Gastroesophageal sphincter (tissue), 4 donors: ENCODE data around the gene OR6X1. TPM values are rescaled to one million over a fixed set of nuclear protein-coding genes. Genes with fewer than 3 reads are reported as not detected.

Experiments
- ATAC-seq: fragments of 150-250 bp; one replicate; pipeline ENCODE4 v1.9.1; 2016; ENCODE audit warnings: mild to moderate bottlenecking, moderate library complexity
- H3K27ac ChIP-seq, 4 donors: fragments of 200-600 bp; sonication (generic) in 3 of 4; 1 replicate in 3 of 4; 2 replicates in 1 of 4; pipeline ENCODE4 v1.5.1; 2016 to 2019
- H3K27me3 ChIP-seq: fragments of 200-600 bp; sonication (generic); one replicate; pipeline ENCODE4 v1.5.1; 2019
- H3K36me3 ChIP-seq, 2 donors: fragments of 200-600 bp; sonication (generic); one replicate each; pipeline ENCODE4 v1.5.1; 2019; ENCODE audit warnings: control low read depth in 1 of 2
- H3K4me1 ChIP-seq, 3 donors: fragments of 200-600 bp; sonication (generic); 1 replicate in 2 of 3; 2 replicates in 1 of 3; pipeline ENCODE4 v1.5.1; 2016 to 2019; ENCODE audit warnings: control low read depth in 2 of 3
- H3K4me3 ChIP-seq, 2 donors: fragments of 200-600 bp; sonication (generic); one replicate each; pipeline ENCODE4 v1.5.1; 2019; ENCODE audit warnings: mild to moderate bottlenecking in 1 of 2, moderate library complexity in 1 of 2
- H3K9me3 ChIP-seq, 3 donors: fragments of 200-600 bp; sonication (generic); one replicate each; pipeline ENCODE4 v1.5.1; 2017 to 2019; ENCODE audit warnings: control low read depth in 2 of 3
- CTCF ChIP-seq, 4 experiments: fragments of 200-600 bp in 2 of 4; fragments of 450-650 bp in 2 of 4; sonication (generic) in 1 of 4; IDR thresholded peaks; one replicate each; pipeline ENCODE4 v1.5.1; 2017 to 2019; ENCODE audit warnings: antibody characterized with exemption in 4 of 4, mild to moderate bottlenecking in 2 of 4, moderate library complexity in 2 of 4
- EP300 ChIP-seq: sonication (generic); formaldehyde crosslinking; IDR thresholded peaks from one replicate; pipeline ENCODE4 v1.6.1; 2017; ENCODE audit warnings: antibody characterized with exemption, mild to moderate bottlenecking
- POLR2A ChIP-seq, 2 donors: fragments of 450-650 bp; IDR thresholded peaks; one replicate each; pipeline ENCODE4 v1.6.1; 2017; ENCODE audit warnings: antibody characterized with exemption in 2 of 2, mild to moderate bottlenecking in 2 of 2, moderate library complexity in 1 of 2
- POLR2AphosphoS5 ChIP-seq: sonication (generic); formaldehyde crosslinking; IDR thresholded peaks from one replicate; pipeline ENCODE4 v1.6.1; 2017; ENCODE audit warnings: antibody characterized with exemption
- WGBS, 2 donors: methylation state at CpG; one replicate each; pipeline ENCODE4 v1.1.5; 2018; ENCODE audit warnings: low coverage in 1 of 2; 5-methylcytosine and 5-hydroxymethylcytosine counted together
- small RNA-seq, 4 donors: library from RNA; depleted of rRNA; stranded (forward); fragments of <200 nt; gene quantifications; one replicate each; pipeline ENCODE3, GENCODE V24; 2016
- total RNA-seq, 4 donors: library from RNA; depleted of rRNA; stranded (reverse); fragments of >200 nt; gene quantifications; one replicate each; pipeline ENCODE4 v1.1.0, GENCODE V29; 2016

OR6X1 gene
- total RNA-seq, 4 donors from 2014 or later: not detected

DNA sequence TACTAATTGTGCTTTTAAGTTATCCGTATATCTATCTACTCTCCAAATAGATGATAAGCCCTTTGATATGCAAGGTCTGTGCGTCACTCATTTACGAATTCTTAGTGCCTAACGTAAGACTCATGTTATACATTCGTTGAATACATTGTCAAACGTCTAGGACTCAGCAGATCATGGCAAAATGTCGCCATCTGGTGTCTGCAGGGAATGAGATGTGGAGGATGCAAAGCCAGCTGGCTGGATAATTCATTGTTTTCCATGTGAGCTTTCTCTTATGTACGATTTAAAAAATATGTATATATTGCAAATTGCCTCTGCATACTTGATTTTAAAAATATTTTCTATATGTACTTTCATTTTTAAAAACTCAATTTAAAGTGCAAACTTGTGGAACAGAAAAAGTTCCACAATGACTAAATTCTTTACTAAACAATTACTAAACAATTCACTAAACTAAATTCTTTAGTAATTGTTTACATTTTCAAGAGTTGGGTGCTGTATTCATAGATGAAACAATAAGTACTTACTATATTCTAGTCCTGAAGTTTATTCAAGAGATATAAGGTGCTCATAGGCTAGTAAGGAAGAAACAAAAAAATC is 46.6 kb downstream of the OR6X1 start:
- 2 to 3% methylated on average over 8 of the region's 8 CpGs for WGBS, 2 donors
- TF ChIP-seq POLR2A (IDR thresholded peaks at IDR 0.05) (no peak), POLR2AphosphoS5 (no peak), CTCF (IDR thresholded peaks at IDR 0.05) (peak; percentile 17 to 59 (median 37))
- Histone ChIP-seq H3K36me3 (no peaks in the 10 kb centered on the region), H3K4me1 (no peaks in the 10 kb centered on the region), H3K4me3 (no peak overlapping the region), H3K27me3 (peaks cover 26% of the 10 kb centered on the region), H3K9me3 (no peaks in the 10 kb centered on the region), H3K27ac (no peak overlapping the region)
- no peak for ATAC-seq

- 88 to 98% methylated on average over 3 of the region's 3 CpGs for WGBS, 2 donors
Observed at GRCh38 chr11:123707206-123707605, 47.1 kb downstream of the OR6X1 start.

GRCh38 chr11:123704341-123704740 is 50.0 kb downstream of the OR6X1 start:
- ATAC-seq: no peak
- 81 to 97% methylated on average over 3 of the region's 3 CpGs for WGBS, 2 donors
- Histone ChIP-seq H3K9me3 (no peaks in the 10 kb centered on the region), H3K27ac (no peak overlapping the region), H3K36me3 (no peaks in the 10 kb centered on the region), H3K4me3 (no peak overlapping the region), H3K4me1 (no peaks in the 10 kb centered on the region), H3K27me3 (peaks cover 19% of the 10 kb centered on the region)
- TF ChIP-seq CTCF (IDR thresholded peaks at IDR 0.05) (no peak), POLR2AphosphoS5 (no peak), POLR2A (IDR thresholded peaks at IDR 0.05) (no peak), EP300 (no peak)

More at GRCh38 chr11:123707206-123707605, 47.1 kb downstream of the OR6X1 start:
- TF ChIP-seq EP300 (no peak), POLR2AphosphoS5 (no peak), CTCF (IDR thresholded peaks at IDR 0.05) (no peak), POLR2A (IDR thresholded peaks at IDR 0.05) (no peak)
- H3K4me3 ChIP-seq: no peak overlapping the region
- no peaks in the 10 kb centered on the region for H3K4me1 ChIP-seq
- no peaks in the 10 kb centered on the region for H3K9me3 ChIP-seq
- no peak for ATAC-seq
- no peaks in the 10 kb centered on the region for H3K36me3 ChIP-seq
- H3K27me3 ChIP-seq: peaks cover 31% of the 10 kb centered on the region
- no peak overlapping the region for H3K27ac ChIP-seq

Small RNA genes within 50 kb of the gene (small RNA-seq; reads per million reads assigned to genes)
- gene RNU1-21P: 0 reads per million in 4 donors

Other genes starting within 250 kb of the OR6X1 start
- 1 to 10 TPM in 2 of 4 donors, under 1 TPM in 2; 0.31 to 2.7 (median 1.4) TPM for gene SCN3B, start 99.9 kb downstream of the OR6X1 start, total RNA-seq
- 10 to 100 TPM in 1 of 4 donors, 1 to 10 TPM in 3; 3.6 to 10.4 (median 6.4) TPM for gene ZNF202, start 12.9 kb downstream of the OR6X1 start, total RNA-seq
- gene OR6M1, start 51.8 kb upstream of the OR6X1 start, total RNA-seq: not detected
- gene TMEM225, start 131.2 kb upstream of the OR6X1 start, total RNA-seq: not detected
- gene OR8D4, start 147.6 kb upstream of the OR6X1 start, total RNA-seq: not detected
- gene OR4D5, start 185.1 kb upstream of the OR6X1 start, total RNA-seq: not detected
- not detected for gene OR6T1, start 189.3 kb upstream of the OR6X1 start, total RNA-seq
- not detected for gene OR10S1, start 223.3 kb upstream of the OR6X1 start, total RNA-seq
- not detected for gene OR10G6, start 240.6 kb upstream of the OR6X1 start, total RNA-seq